ENCODE measurements around the gene SOX11.

The SOX11 gene

DNA sequence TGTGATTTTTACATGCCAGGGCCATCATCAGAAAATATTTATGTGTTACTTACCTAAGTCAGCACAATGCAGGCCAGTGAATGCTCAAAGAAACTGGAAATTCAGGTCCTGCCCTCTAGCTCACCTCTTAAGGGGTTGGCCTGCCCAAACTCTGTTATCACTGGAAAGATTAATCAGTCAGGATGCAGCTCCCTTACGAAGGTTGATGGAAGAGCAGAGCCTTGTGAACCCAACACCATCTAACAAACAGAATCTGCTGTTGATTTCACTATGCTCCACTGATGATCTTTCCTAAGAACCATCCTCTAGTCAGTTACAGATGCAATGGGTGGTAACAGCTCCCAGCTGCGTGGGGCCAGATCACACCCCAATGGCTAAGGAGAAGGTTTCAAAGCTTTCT lies 38.2 kb downstream of the SOX11 start:
- TF ChIP-seq POLR2A (IDR thresholded peaks at IDR 0.05; ENCODE audit: extremely low read depth, insufficient read length) = no peak
- no peak for TF ChIP-seq CTCF (IDR thresholded peaks at IDR 0.05; ENCODE audit: low read depth, low read length)
- no peak for TF ChIP-seq MYC (IDR thresholded peaks at IDR 0.05; ENCODE audit: low read depth, low read length)
- TF ChIP-seq, protein P1, sequence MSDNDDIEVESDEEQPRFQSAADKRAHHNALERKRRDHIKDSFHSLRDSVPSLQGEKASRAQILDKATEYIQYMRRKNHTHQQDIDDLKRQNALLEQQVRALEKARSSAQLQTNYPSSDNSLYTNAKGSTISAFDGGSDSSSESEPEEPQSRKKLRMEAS (IDR thresholded peaks at IDR 0.05; ENCODE audit: low read depth, low read length) = no peak
- DNase-seq (ENCODE audit: low read depth) = no peak
- H3K4me3 ChIP-seq (ENCODE audit: low read depth, low read length) = no peak overlapping the region

DNA sequence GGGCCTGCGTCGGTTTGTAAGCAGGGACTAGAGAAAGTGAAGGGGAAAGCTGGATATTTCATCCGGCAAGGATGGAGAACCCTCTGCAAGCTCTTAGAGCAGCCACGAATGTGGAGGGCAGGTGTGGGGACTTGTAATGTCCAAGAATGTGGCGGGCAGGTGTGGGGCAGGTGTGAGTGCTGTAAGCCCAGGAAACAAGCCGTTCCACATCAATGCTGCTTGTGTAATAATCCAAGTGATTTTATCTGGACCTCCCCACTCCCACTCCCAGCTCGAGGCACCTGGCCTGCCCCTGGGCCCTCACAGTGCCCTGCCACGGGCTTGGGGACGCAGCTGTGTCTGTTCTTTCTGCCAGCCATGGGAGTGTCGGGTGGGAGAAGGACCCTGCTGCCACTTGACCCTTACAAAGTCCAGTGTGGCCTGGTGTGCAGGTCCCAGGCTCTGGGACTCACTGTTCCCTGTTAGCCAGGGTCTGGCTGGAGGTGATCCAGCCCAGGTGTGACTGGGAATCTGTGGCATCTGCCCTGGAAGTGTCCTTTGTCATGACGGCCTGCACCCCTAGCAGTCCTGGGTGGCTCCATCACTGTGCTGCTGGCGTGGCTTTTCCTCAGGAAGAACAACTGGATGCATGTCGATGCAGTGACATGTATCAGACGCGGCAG lies 42.8 kb downstream of the SOX11 start:
- DNase-seq (ENCODE audit: low read depth) = no peak
- TF ChIP-seq CTCF (IDR thresholded peaks at IDR 0.05; ENCODE audit: low read depth, low read length) (no peak), MYC (IDR thresholded peaks at IDR 0.05; ENCODE audit: low read depth, low read length) (no peak), POLR2A (IDR thresholded peaks at IDR 0.05; ENCODE audit: extremely low read depth, insufficient read length) (no peak)
- TF ChIP-seq, protein P1 (IDR thresholded peaks at IDR 0.05; ENCODE audit: low read depth, low read length) = no peak
- H3K4me3 ChIP-seq (ENCODE audit: low read depth, low read length) = no peak overlapping the region

DNA sequence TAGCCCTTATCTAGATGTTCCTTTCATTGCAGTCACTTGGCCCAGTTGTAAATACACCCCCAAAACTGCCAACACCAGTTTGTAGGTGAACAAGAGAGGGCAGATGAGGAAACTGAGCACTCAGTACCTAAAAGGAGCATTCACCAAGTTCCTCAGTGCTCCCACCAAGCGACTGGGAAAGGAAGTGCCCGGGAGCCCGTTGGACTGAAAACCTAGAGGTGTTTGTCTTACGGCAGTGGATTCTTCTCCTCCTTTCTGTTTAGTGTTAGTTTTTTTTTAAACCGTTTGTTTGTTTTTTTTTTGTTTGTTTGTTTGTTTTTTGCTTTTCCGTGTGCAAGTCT lies 43.3 kb downstream of the SOX11 start:
- TF ChIP-seq MYC (IDR thresholded peaks at IDR 0.05; ENCODE audit: low read depth, low read length) (no peak), POLR2A (IDR thresholded peaks at IDR 0.05; ENCODE audit: extremely low read depth, insufficient read length) (no peak), CTCF (IDR thresholded peaks at IDR 0.05; ENCODE audit: low read depth, low read length) (no peak)
- TF ChIP-seq, protein P1 (IDR thresholded peaks at IDR 0.05; ENCODE audit: low read depth, low read length) = no peak
- H3K4me3 ChIP-seq (ENCODE audit: low read depth, low read length) = no peak overlapping the region
- no peak for DNase-seq (ENCODE audit: low read depth)

DNA sequence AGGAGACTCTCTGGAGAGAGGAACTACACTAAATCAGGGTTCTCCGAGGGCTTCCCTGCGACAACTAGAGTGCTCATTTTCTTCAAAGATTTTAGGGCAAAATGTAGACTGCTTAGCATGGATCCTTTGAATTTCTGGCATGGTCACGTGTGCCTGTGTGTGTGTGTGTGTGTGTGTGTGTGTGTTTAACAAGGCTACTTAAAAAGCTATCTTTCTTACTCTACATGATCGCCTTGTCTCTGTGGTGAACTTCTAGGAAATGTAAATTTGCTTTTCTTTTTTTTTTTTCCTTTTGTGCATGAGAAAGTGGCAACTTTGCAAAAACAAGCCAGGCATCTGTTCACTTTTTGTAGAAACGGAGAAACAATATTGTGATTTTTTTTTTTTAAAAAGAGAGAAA lies 43.9 kb downstream of the SOX11 start:
- TF ChIP-seq, protein P1 (IDR thresholded peaks at IDR 0.05; ENCODE audit: low read depth, low read length) = no peak
- TF ChIP-seq MYC (IDR thresholded peaks at IDR 0.05; ENCODE audit: low read depth, low read length) = no peak
- TF ChIP-seq CTCF (IDR thresholded peaks at IDR 0.05; ENCODE audit: low read depth, low read length) = no peak
- no peak for TF ChIP-seq POLR2A (IDR thresholded peaks at IDR 0.05; ENCODE audit: extremely low read depth, insufficient read length)
- DNase-seq (ENCODE audit: low read depth) = no peak

GRCh38 chr2:5736886-5737285 lies 44.7 kb downstream of the SOX11 start:
- no peak for DNase-seq (ENCODE audit: low read depth)
- TF ChIP-seq CTCF (IDR thresholded peaks at IDR 0.05; ENCODE audit: low read depth, low read length) (no peak), MYC (IDR thresholded peaks at IDR 0.05; ENCODE audit: low read depth, low read length) (no peak), POLR2A (IDR thresholded peaks at IDR 0.05; ENCODE audit: extremely low read depth, insufficient read length) (no peak)
- TF ChIP-seq, protein P1 (IDR thresholded peaks at IDR 0.05; ENCODE audit: low read depth, low read length) = no peak
- H3K4me3 ChIP-seq (ENCODE audit: low read depth, low read length) = no peak overlapping the region

More for the DNA sequence above, 43.9 kb downstream of the SOX11 start:
- H3K4me3 ChIP-seq (ENCODE audit: low read depth, low read length) = no peak overlapping the region

Measured in NB4 (cell line).